ENCODE results near the gene TAT. TPM values are rescaled to one million over a fixed set of nuclear protein-coding genes. Genes with fewer than 3 reads are reported as not detected.
"Not testable (repeated sequence)": the region's sequence is repeated elsewhere in the genome, so short reads cannot be mapped to it uniquely, and the experiment has no call there.

TAT gene
- polyA plus RNA-seq, 2 donors, result not detected

- H3K27me3 ChIP-seq (ENCODE audit: control insufficient read depth in 1 of 2, insufficient read depth in 2 of 2, low read length in 2 of 2); H3K9me3 ChIP-seq (ENCODE audit: control insufficient read depth in 2 of 2, insufficient read depth in 1 of 2, low read depth in 1 of 2, low read length in 1 of 2); H3K36me3 ChIP-seq (ENCODE audit: control insufficient read depth in 2 of 2, insufficient read depth in 2 of 2, low read length in 1 of 2); H3K4me3 ChIP-seq (ENCODE audit: low read depth in 1 of 2, low read length in 2 of 2); H3K4me1 ChIP-seq (ENCODE audit: control insufficient read depth in 2 of 2, insufficient read depth in 2 of 2, low read length in 1 of 2); H3K27ac ChIP-seq (ENCODE audit: low read depth in 2 of 2, low read length in 1 of 2): not testable (repeated sequence)
- 93% methylated on average over 20 to 30 of the region's 30 CpGs for WGBS, 2 donors
Measured at GRCh38 chr16:71589334-71589733, 12.4 kb upstream of the TAT start.

- H3K27ac ChIP-seq (ENCODE audit: low read depth in 2 of 2, low read length in 1 of 2), result no peak overlapping the region
- H3K9me3 ChIP-seq (ENCODE audit: control insufficient read depth in 2 of 2, insufficient read depth in 1 of 2, low read depth in 1 of 2, low read length in 1 of 2), result no peaks in the 10 kb centered on the region
- WGBS, 2 donors, result 35 to 38% methylated on average over 4 of the region's 4 CpGs
- no peaks in the 10 kb centered on the region for H3K4me1 ChIP-seq (ENCODE audit: control insufficient read depth in 2 of 2, insufficient read depth in 2 of 2, low read length in 1 of 2)
- no peak overlapping the region for H3K4me3 ChIP-seq (ENCODE audit: low read depth in 1 of 2, low read length in 2 of 2)
- H3K36me3 ChIP-seq (ENCODE audit: control insufficient read depth in 2 of 2, insufficient read depth in 2 of 2, low read length in 1 of 2), result no peaks in the 10 kb centered on the region
- peaks cover 0 to 2% of the 10 kb centered on the region in 2 donors for H3K27me3 ChIP-seq (ENCODE audit: control insufficient read depth in 1 of 2, insufficient read depth in 2 of 2, low read length in 2 of 2)
Measured at GRCh38 chr16:71585318-71585703, 8.4 kb upstream of the TAT start.

- WGBS, 2 donors, result 81 to 87% methylated on average over 3 of the region's 3 CpGs
- H3K27ac ChIP-seq (ENCODE audit: low read depth in 2 of 2, low read length in 1 of 2), result no peak overlapping the region
- no peaks in the 10 kb centered on the region for H3K4me1 ChIP-seq (ENCODE audit: control insufficient read depth in 2 of 2, insufficient read depth in 2 of 2, low read length in 1 of 2)
- no peaks in the 10 kb centered on the region for H3K36me3 ChIP-seq (ENCODE audit: control insufficient read depth in 2 of 2, insufficient read depth in 2 of 2, low read length in 1 of 2)
- H3K9me3 ChIP-seq (ENCODE audit: control insufficient read depth in 2 of 2, insufficient read depth in 1 of 2, low read depth in 1 of 2, low read length in 1 of 2), result no peaks in the 10 kb centered on the region
- no peak overlapping the region for H3K4me3 ChIP-seq (ENCODE audit: low read depth in 1 of 2, low read length in 2 of 2)
- H3K27me3 ChIP-seq (ENCODE audit: control insufficient read depth in 1 of 2, insufficient read depth in 2 of 2, low read length in 2 of 2), result peaks cover 0 to 2% of the 10 kb centered on the region in 2 donors
Measured at GRCh38 chr16:71584543-71585317, 7.8 kb upstream of the TAT start.

GRCh38 chr16:71582553-71582848 lies 5.6 kb upstream of the TAT start:
- H3K27me3 ChIP-seq (ENCODE audit: control insufficient read depth in 1 of 2, insufficient read depth in 2 of 2, low read length in 2 of 2); H3K4me1 ChIP-seq (ENCODE audit: control insufficient read depth in 2 of 2, insufficient read depth in 2 of 2, low read length in 1 of 2); H3K9me3 ChIP-seq (ENCODE audit: control insufficient read depth in 2 of 2, insufficient read depth in 1 of 2, low read depth in 1 of 2, low read length in 1 of 2); H3K36me3 ChIP-seq (ENCODE audit: control insufficient read depth in 2 of 2, insufficient read depth in 2 of 2, low read length in 1 of 2); H3K4me3 ChIP-seq (ENCODE audit: low read depth in 1 of 2, low read length in 2 of 2); H3K27ac ChIP-seq (ENCODE audit: low read depth in 2 of 2, low read length in 1 of 2): not testable (repeated sequence)
- WGBS, 2 donors, result 83 to 89% methylated on average over 5 of the region's 5 CpGs

GRCh38 chr16:71574702-71575101 lies 2.2 kb downstream of the TAT start:
- H3K36me3 ChIP-seq (ENCODE audit: control insufficient read depth in 2 of 2, insufficient read depth in 2 of 2, low read length in 1 of 2), result no peaks in the 10 kb centered on the region
- no peaks in the 10 kb centered on the region for H3K9me3 ChIP-seq (ENCODE audit: control insufficient read depth in 2 of 2, insufficient read depth in 1 of 2, low read depth in 1 of 2, low read length in 1 of 2)
- no peak overlapping the region for H3K4me3 ChIP-seq (ENCODE audit: low read depth in 1 of 2, low read length in 2 of 2)
- no peak overlapping the region for H3K27ac ChIP-seq (ENCODE audit: low read depth in 2 of 2, low read length in 1 of 2)
- H3K27me3 ChIP-seq (ENCODE audit: control insufficient read depth in 1 of 2, insufficient read depth in 2 of 2, low read length in 2 of 2), result no peaks in the 10 kb centered on the region
- no peaks in the 10 kb centered on the region for H3K4me1 ChIP-seq (ENCODE audit: control insufficient read depth in 2 of 2, insufficient read depth in 2 of 2, low read length in 1 of 2)

GRCh38 chr16:71573387-71574094 lies 3.4 kb downstream of the TAT start:
- H3K27ac ChIP-seq (ENCODE audit: low read depth in 2 of 2, low read length in 1 of 2), result no peak overlapping the region
- no peaks in the 10 kb centered on the region for H3K36me3 ChIP-seq (ENCODE audit: control insufficient read depth in 2 of 2, insufficient read depth in 2 of 2, low read length in 1 of 2)
- H3K27me3 ChIP-seq (ENCODE audit: control insufficient read depth in 1 of 2, insufficient read depth in 2 of 2, low read length in 2 of 2), result no peaks in the 10 kb centered on the region
- no peak overlapping the region for H3K4me3 ChIP-seq (ENCODE audit: low read depth in 1 of 2, low read length in 2 of 2)
- no peaks in the 10 kb centered on the region for H3K4me1 ChIP-seq (ENCODE audit: control insufficient read depth in 2 of 2, insufficient read depth in 2 of 2, low read length in 1 of 2)
- WGBS, 2 donors, result 81 to 83% methylated on average over 5 of the region's 5 CpGs
- H3K9me3 ChIP-seq (ENCODE audit: control insufficient read depth in 2 of 2, insufficient read depth in 1 of 2, low read depth in 1 of 2, low read length in 1 of 2), result no peaks in the 10 kb centered on the region

GRCh38 chr16:71572497-71573116 lies 4.3 kb downstream of the TAT start:
- Histone ChIP-seq H3K9me3 (ENCODE audit: control insufficient read depth in 2 of 2, insufficient read depth in 1 of 2, low read depth in 1 of 2, low read length in 1 of 2) (no peaks in the 10 kb centered on the region), H3K27me3 (ENCODE audit: control insufficient read depth in 1 of 2, insufficient read depth in 2 of 2, low read length in 2 of 2) (no peaks in the 10 kb centered on the region), H3K4me1 (ENCODE audit: control insufficient read depth in 2 of 2, insufficient read depth in 2 of 2, low read length in 1 of 2) (no peaks in the 10 kb centered on the region), H3K4me3 (ENCODE audit: low read depth in 1 of 2, low read length in 2 of 2) (no peak overlapping the region), H3K36me3 (ENCODE audit: control insufficient read depth in 2 of 2, insufficient read depth in 2 of 2, low read length in 1 of 2) (no peaks in the 10 kb centered on the region), H3K27ac (ENCODE audit: low read depth in 2 of 2, low read length in 1 of 2) (no peak overlapping the region)
- 33 to 55% methylated on average over 3 of the region's 3 CpGs for WGBS, 2 donors

- Histone ChIP-seq H3K27ac (ENCODE audit: low read depth in 2 of 2, low read length in 1 of 2) (no peak overlapping the region), H3K4me1 (ENCODE audit: control insufficient read depth in 2 of 2, insufficient read depth in 2 of 2, low read length in 1 of 2) (no peaks in the 10 kb centered on the region), H3K36me3 (ENCODE audit: control insufficient read depth in 2 of 2, insufficient read depth in 2 of 2, low read length in 1 of 2) (no peaks in the 10 kb centered on the region), H3K27me3 (ENCODE audit: control insufficient read depth in 1 of 2, insufficient read depth in 2 of 2, low read length in 2 of 2) (no peaks in the 10 kb centered on the region), H3K9me3 (ENCODE audit: control insufficient read depth in 2 of 2, insufficient read depth in 1 of 2, low read depth in 1 of 2, low read length in 1 of 2) (no peaks in the 10 kb centered on the region), H3K4me3 (ENCODE audit: low read depth in 1 of 2, low read length in 2 of 2) (no peak overlapping the region)
- WGBS, 2 donors, result 94 to 95% methylated on average over 8 of the region's 8 CpGs
Measured at GRCh38 chr16:71570144-71570543, 6.7 kb downstream of the TAT start.

- Histone ChIP-seq H3K4me3 (ENCODE audit: low read depth in 1 of 2, low read length in 2 of 2) (no peak overlapping the region), H3K27ac (ENCODE audit: low read depth in 2 of 2, low read length in 1 of 2) (no peak overlapping the region), H3K4me1 (ENCODE audit: control insufficient read depth in 2 of 2, insufficient read depth in 2 of 2, low read length in 1 of 2) (peaks cover 0 to 2% of the 10 kb centered on the region in 2 donors), H3K36me3 (ENCODE audit: control insufficient read depth in 2 of 2, insufficient read depth in 2 of 2, low read length in 1 of 2) (no peaks in the 10 kb centered on the region), H3K9me3 (ENCODE audit: control insufficient read depth in 2 of 2, insufficient read depth in 1 of 2, low read depth in 1 of 2, low read length in 1 of 2) (no peaks in the 10 kb centered on the region), H3K27me3 (ENCODE audit: control insufficient read depth in 1 of 2, insufficient read depth in 2 of 2, low read length in 2 of 2) (no peaks in the 10 kb centered on the region)
- WGBS, 2 donors, result 80 to 92% methylated on average over 4 of the region's 4 CpGs
Measured at GRCh38 chr16:71569621-71570020, 7.3 kb downstream of the TAT start.

GRCh38 chr16:71568551-71568950 lies 8.3 kb downstream of the TAT start:
- Histone ChIP-seq H3K27me3 (ENCODE audit: control insufficient read depth in 1 of 2, insufficient read depth in 2 of 2, low read length in 2 of 2) (no peaks in the 10 kb centered on the region), H3K36me3 (ENCODE audit: control insufficient read depth in 2 of 2, insufficient read depth in 2 of 2, low read length in 1 of 2) (no peaks in the 10 kb centered on the region), H3K4me3 (ENCODE audit: low read depth in 1 of 2, low read length in 2 of 2) (no peak overlapping the region), H3K27ac (ENCODE audit: low read depth in 2 of 2, low read length in 1 of 2) (no peak overlapping the region), H3K4me1 (ENCODE audit: control insufficient read depth in 2 of 2, insufficient read depth in 2 of 2, low read length in 1 of 2) (peaks cover 0 to 3% of the 10 kb centered on the region in 2 donors), H3K9me3 (ENCODE audit: control insufficient read depth in 2 of 2, insufficient read depth in 1 of 2, low read depth in 1 of 2, low read length in 1 of 2) (no peaks in the 10 kb centered on the region)
- WGBS, 2 donors, result 60 to 63% methylated on average over 4 of the region's 4 CpGs

Data from esophagus (tissue), 2 donors.